A673 (cell line): ENCODE measurements around the gene CCNY. TPM values are rescaled to one million over a fixed set of nuclear protein-coding genes. Genes with fewer than 3 reads are reported as not detected.

Experiments
- BruUV-seq: library from RNA; stranded (reverse); fragments of 400-500 nt; replicated peaks from 2 replicates; lab custom pipeline; 2021; lab: Mats Ljungman, UMichigan
- CTCF ChIA-PET: fragments of 300-600 bp; sonication (Branson Sonifier 250); formaldehyde crosslinking; loops from one replicate; lab custom pipeline; 2022; ENCODE audit warnings: antibody characterized with exemption; lab: Charles Lee
- POLR2A ChIA-PET: fragments of 300-600 bp; sonication (Branson Sonifier 250); formaldehyde crosslinking; loops from one replicate; lab custom pipeline; 2022; ENCODE audit warnings: antibody characterized with exemption; ENCODE audit not compliant: low non-redundant PET; lab: Charles Lee
- DNase-seq: peaks from one replicate; pipeline ENCODE4 v3.0.0-alpha.2; 2015; ENCODE audit warnings: low spot score
- H3K27ac ChIP-seq: fragments of 200-600 bp; sonication (generic); 2 replicates; pipeline ENCODE4 v1.5.1; 2016; ENCODE audit warnings: mixed run types, low read depth, mild to moderate bottlenecking, mixed read lengths, antibody characterized with exemption, low read length; ENCODE audit not compliant: poor library complexity, severe bottlenecking
- H3K27me3 ChIP-seq: fragments of 200-600 bp; sonication (generic); replicated peaks from 2 replicates; pipeline ENCODE4 v1.6.1; 2017; ENCODE audit warnings: mixed run types, low read depth, mild to moderate bottlenecking, mixed read lengths, antibody characterized with exemption, low read length; ENCODE audit not compliant: insufficient read depth, poor library complexity
- H3K36me3 ChIP-seq: fragments of 200-600 bp; sonication (generic); 2 replicates; pipeline ENCODE4 v1.6.1; 2016; ENCODE audit warnings: mixed run types, mild to moderate bottlenecking, mixed read lengths, antibody characterized with exemption, low read length; ENCODE audit not compliant: insufficient read depth, poor library complexity, severe bottlenecking
- H3K4me1 ChIP-seq: fragments of 200-600 bp; sonication (generic); 2 replicates; pipeline ENCODE4 v1.6.1; 2017; ENCODE audit warnings: mixed run types, mild to moderate bottlenecking, mixed read lengths, antibody characterized with exemption, low read length; ENCODE audit not compliant: insufficient read depth, poor library complexity, severe bottlenecking
- H3K4me3 ChIP-seq: fragments of 200-600 bp; sonication (generic); 2 replicates; pipeline ENCODE4 v1.5.1; 2016; ENCODE audit warnings: low read depth, mixed run types, mild to moderate bottlenecking, mixed read lengths, low read length; ENCODE audit not compliant: poor library complexity, severe bottlenecking
- H3K9me3 ChIP-seq: fragments of 200-600 bp; sonication (generic); 2 replicates; pipeline ENCODE4 v1.6.1; 2016; ENCODE audit warnings: mixed run types, low read depth, mild to moderate bottlenecking, mixed read lengths, antibody characterized with exemption, low read length; ENCODE audit not compliant: poor library complexity, severe bottlenecking
- EZH2 ChIP-seq: fragments of 200-600 bp; sonication (generic); IDR thresholded peaks from 2 replicates; pipeline ENCODE4 v1.6.1; 2017; ENCODE audit warnings: borderline replicate concordance, low read depth, mild to moderate bottlenecking, mixed read lengths, antibody characterized with exemption, low read length; ENCODE audit not compliant: poor library complexity, severe bottlenecking
- intact Hi-C: fragments of 100-400 bp; cut with micrococcal nuclease; formaldehyde crosslinking; loops from one replicate; pipeline ENCODE4 v1.10.0; 2022; ENCODE audit not compliant: unreplicated experiment
- total RNA-seq: library from RNA; stranded (reverse); gene quantifications from 2 replicates; pipeline ENCODE4 v1.2.3, GENCODE V29; 2021
- TF ChIP-seq, protein P1 (sequence below): fragments of 300-800, 200-600 bp; sonication (generic); conservative IDR thresholded peaks from 2 replicates; pipeline ENCODE4 v1.5.1; 2017; ENCODE audit warnings: low read depth, mild to moderate bottlenecking, antibody characterized with exemption, low read length, moderate library complexity, mixed read lengths

The CCNY gene
- total RNA-seq, 1 experiment from 2014 or later, result 84.8 TPM

DNA sequence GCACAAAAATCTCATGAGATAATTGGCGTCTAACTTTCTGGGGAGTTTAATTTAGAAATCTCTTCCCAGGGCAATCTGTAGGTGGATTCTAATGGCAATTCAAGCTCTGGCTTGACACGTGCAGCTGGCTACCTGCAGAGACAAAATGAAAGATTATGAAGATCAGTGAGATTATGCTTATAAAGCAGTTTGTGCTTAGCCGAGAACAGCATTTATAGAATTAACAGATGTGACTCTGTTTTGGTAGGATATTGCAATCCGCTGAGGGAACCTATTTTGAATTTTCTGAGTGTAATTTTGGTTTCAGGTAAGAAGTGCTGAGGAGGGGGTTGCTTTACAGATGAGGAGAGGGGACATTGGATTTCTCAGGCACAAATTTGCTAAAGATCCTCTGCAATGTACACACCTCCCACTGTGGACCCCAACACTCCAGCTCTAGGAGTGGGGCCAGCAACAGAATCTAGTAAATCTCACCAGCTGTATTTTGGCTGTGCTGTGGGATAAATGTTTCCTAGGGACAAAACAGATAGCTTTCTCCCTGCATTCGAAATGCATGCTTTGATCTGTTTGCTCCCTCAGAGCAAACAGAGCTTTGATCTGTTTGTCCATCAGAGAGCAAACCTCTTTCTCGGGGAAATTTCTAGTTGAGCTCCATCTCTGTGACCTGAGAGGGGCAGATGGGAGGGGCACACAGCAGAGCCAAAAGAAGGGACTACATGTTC is 276.2 kb downstream of the CCNY start:
- ChIA-PET POLR2A (no interaction called here), CTCF (interaction anchor here (0.5 to 1.8 kb wide), 2 partner anchors 24 to 1167 kb away, joined by 3 to 12 read pairs; no protein-coding TSS in a partner anchor)

GRCh38 chr10:35613107-35613440 is 276.8 kb downstream of the CCNY start:
- no peak for TF ChIP-seq EZH2
- TF ChIP-seq, protein P1, sequence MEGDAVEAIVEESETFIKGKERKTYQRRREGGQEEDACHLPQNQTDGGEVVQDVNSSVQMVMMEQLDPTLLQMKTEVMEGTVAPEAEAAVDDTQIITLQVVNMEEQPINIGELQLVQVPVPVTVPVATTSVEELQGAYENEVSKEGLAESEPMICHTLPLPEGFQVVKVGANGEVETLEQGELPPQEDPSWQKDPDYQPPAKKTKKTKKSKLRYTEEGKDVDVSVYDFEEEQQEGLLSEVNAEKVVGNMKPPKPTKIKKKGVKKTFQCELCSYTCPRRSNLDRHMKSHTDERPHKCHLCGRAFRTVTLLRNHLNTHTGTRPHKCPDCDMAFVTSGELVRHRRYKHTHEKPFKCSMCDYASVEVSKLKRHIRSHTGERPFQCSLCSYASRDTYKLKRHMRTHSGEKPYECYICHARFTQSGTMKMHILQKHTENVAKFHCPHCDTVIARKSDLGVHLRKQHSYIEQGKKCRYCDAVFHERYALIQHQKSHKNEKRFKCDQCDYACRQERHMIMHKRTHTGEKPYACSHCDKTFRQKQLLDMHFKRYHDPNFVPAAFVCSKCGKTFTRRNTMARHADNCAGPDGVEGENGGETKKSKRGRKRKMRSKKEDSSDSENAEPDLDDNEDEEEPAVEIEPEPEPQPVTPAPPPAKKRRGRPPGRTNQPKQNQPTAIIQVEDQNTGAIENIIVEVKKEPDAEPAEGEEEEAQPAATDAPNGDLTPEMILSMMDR, result no peak
- Histone ChIP-seq H3K36me3 (no peaks in the 10 kb centered on the region), H3K9me3 (no peaks in the 10 kb centered on the region), H3K27ac (no peak overlapping the region), H3K4me3 (no peak overlapping the region), H3K4me1 (peaks cover 3% of the 10 kb centered on the region), H3K27me3 (no peaks in the 10 kb centered on the region)
- CTCF ChIA-PET, result interaction anchor here (0.5 to 1.8 kb wide), 3 partner anchors 22 to 1166 kb away, joined by 3 to 12 read pairs (median 5); no protein-coding TSS in a partner anchor
- no peak for DNase-seq
- no TSS peak for BruUV-seq
- POLR2A ChIA-PET, result no interaction called here
- intact Hi-C loops, result loop anchor here (5.0 kb wide), 1 partner anchor 1264 kb away; no protein-coding TSS in a partner anchor

More for the DNA sequence above, 276.2 kb downstream of the CCNY start:
- TF ChIP-seq, protein P1, result no peak
- TF ChIP-seq EZH2, result no peak
- H3K4me3 ChIP-seq, result no peak overlapping the region
- intact Hi-C loops, result loop anchor here (5.0 kb wide), 1 partner anchor 1265 kb away; no protein-coding TSS in a partner anchor
- no peaks in the 10 kb centered on the region for H3K36me3 ChIP-seq
- H3K27ac ChIP-seq, result no peak overlapping the region
- H3K4me1 ChIP-seq, result peaks cover 3% of the 10 kb centered on the region
- no TSS peak for BruUV-seq
- H3K9me3 ChIP-seq, result no peaks in the 10 kb centered on the region
- H3K27me3 ChIP-seq, result no peaks in the 10 kb centered on the region
- no peak for DNase-seq

DNA sequence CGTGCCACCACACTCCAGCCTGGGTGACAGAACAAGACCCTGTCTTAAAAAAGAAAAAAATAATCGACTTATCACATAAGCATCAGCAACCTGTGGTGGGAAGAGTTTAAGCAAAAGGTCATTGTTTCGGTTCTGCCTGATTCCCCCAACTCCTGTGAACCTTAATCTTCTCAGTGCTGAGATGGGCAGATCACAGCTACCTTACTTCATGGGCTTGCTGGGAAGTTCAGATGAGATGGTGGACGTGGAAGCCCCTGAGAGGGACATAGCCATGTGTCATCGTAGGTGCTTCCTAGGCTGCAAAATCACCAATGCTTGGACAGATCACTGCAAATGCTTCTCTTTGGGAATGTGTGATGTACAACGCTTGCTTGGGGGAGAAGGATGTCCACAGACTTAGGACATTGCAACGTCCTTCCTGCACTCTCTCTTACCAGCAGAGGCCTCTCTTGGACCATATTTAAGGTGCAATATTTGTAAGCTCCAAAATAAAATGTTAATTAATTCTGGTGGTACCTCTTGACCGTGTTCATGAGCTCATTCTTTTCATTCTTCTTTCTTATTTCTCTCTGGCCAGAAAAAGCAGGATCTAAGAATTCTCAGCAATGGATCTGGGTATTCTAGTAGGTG is 277.4 kb downstream of the CCNY start:
- TF ChIP-seq, protein P1, result peak; percentile 63
- TF ChIP-seq EZH2, result no peak
- peak; percentile 66 for DNase-seq
- ChIA-PET POLR2A (interaction anchor here (0.7 kb wide), 1 partner anchor 11 kb away, joined by 5 read pairs; no protein-coding TSS in a partner anchor), CTCF (interaction anchor here (0.6 to 1.8 kb wide), 7 partner anchors 14 to 1882 kb away, joined by 3 to 14 read pairs (median 3); no protein-coding TSS in a partner anchor)
- BruUV-seq, result no TSS peak
- H3K9me3 ChIP-seq, result no peaks in the 10 kb centered on the region
- H3K36me3 ChIP-seq, result no peaks in the 10 kb centered on the region
- H3K4me3 ChIP-seq, result no peak overlapping the region
- intact Hi-C loops, result loop anchor here (5.0 kb wide), 1 partner anchor 1264 kb away; no protein-coding TSS in a partner anchor
- peaks cover 3% of the 10 kb centered on the region for H3K4me1 ChIP-seq
- no peak overlapping the region for H3K27ac ChIP-seq
- no peaks in the 10 kb centered on the region for H3K27me3 ChIP-seq
